ENCODE data around the gene OLFML2B. TPM values are rescaled to one million over a fixed set of nuclear protein-coding genes. Genes with fewer than 3 reads are reported as not detected.

OLFML2B gene
- total RNA-seq, result 9.0 and 13.5 TPM in 2 replicates

DNA sequence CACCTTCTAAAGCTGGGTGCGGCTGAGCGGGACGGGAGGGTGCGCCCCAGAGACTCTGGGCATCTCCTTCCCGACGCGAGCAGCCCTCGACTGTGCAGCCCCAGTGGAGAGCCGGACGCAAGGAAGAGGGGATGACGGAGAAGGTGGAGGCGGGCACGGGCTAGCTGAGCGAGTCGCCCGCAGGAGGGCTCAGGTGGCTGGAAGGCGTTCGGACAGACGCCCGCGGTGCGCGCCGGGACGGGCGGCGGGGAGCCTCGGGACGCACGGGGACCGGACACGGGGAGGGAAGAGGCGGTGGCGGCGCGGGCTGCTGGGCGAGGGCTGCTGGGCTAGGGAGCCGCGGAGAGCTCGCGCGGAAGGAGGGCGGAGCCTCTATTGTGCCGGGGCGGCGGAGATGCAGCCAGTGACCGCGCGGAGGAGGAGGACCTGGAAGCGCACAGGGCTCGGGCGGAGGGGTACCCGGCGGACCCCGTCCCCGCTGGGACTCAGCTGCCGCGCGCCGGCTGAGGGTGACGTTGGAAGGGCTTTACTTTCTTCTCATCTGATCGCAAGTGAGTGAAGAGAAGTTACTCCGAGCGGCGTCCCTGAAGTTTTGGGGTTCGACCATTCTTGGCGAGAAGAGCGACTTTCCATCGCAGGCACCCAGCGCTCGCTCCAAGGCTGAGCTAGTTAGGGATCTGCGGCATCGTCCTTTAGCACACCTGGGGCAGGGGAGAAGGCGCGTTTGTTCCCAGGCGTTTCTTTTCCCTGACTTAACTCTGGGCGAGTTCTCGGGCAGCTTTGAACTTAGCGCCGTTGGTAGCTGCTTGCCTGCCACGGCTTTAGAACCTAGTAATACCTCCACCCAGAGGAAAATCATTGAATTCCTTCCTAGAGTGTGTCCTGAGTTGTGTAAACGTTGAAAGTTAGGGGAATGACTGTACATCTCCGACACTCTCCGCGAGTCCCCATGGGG lies at the start of gene OLFML2B:
Gene OLFML2B (minus strand): TSS at position 323 of the 955 bp plus-strand sequence. CDS start 439 bp downstream, outside the sequence.

DNA sequence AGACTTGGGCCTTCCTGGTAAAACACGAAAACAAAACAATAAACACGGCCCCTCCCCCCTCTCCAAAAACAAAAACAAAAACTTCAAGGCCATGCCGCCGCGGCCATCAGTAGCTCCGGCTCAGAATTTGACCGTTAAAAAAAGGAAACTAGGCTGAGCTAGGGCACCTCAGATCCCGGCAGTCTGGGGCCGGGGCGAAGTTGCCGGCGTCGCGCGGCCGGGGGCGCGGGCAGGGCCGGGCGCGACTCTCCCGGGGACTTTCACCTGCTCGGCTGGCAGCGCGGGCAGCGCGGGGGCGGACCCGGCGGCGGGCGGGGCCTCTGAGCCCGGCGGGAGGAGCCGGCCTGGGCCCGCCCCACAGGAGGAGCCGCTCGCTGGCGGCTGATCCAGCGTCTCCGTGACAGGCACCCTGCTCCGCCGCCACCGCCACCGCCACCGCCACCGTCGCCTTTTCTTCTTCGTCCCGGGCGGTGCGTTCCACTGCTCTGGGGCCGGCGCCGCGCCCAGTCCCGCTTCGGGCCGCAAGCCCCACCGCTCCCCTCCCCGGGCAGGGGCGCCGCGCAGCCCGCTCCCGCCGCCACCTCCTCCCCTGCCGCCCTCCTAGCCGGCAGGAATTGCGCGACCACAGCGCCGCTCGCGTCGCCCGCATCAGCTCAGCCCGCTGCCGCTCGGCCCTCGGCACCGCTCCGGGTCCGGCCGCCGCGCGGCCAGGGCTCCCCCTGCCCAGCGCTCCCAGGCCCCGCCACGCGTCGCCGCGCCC lies 45.8 kb upstream of the OLFML2B start, which contains the start of gene NOS1AP:
Gene NOS1AP (plus strand): TSS at position 358 of the 760 bp plus-strand sequence. CDS start 487 bp downstream, outside the sequence.

Other genes with a start within 250 kb of the OLFML2B start
- gene NOS1AP, start 45.8 kb upstream of the OLFML2B start, total RNA-seq, result under 0.01 TPM in 1 of 2 replicates, not detected in the other